H1 (cell line): ENCODE results near the gene ADAMTS17. TPM values are rescaled to one million over a fixed set of nuclear protein-coding genes. Genes with fewer than 3 reads are reported as not detected.

Experiments used
- CEBPB ChIP-seq: IDR thresholded peaks from 2 replicates; pipeline ENCODE4 v1.6.1; 2012; ENCODE audit warnings: low read depth, low read length
- RBBP5 ChIP-seq: IDR thresholded peaks from 2 replicates; pipeline ENCODE4 v1.7.1; 2012; ENCODE audit warnings: low read depth, mild to moderate bottlenecking, inconsistent platforms, low read length, moderate library complexity, borderline replicate concordance
- SIX5 ChIP-seq: IDR thresholded peaks from 2 replicates; pipeline ENCODE4 v1.6.1; 2011; ENCODE audit warnings: mild to moderate bottlenecking, low read depth, low read length
- polyA plus RNA-seq, 7 experiments: library from polyadenylated mRNA; depleted of rRNA in 3 of 7; stranded (reverse) in 5 of 7; unstranded in 2 of 7; fragments of >200 nt in 5 of 7; fragments of 200-250 nt in 2 of 7; gene quantifications; 1 replicate in 5 of 7; 2 replicates in 1 of 7; 4 replicates in 1 of 7; pipeline versions ENCODE4 v1.2.1 to v1.2.3, GENCODE V29; 2011 to 2013; ENCODE audit warnings: missing spikeins in 2 of 7, mixed read lengths in 2 of 7
- total RNA-seq: library from RNA; stranded (reverse); fragmentation: NEBNext Ultra II Directional; extraction: Animal tissue kit (Norgen Biotek cat#: 25700); gene quantifications from 2 replicates; pipeline ENCODE4 v1.2.1, GENCODE V29; 2021
- TF ChIP-seq, protein P1 (sequence below), 3 experiments: IDR thresholded peaks; 1 replicate in 2 of 3; 2 replicates in 1 of 3; pipeline versions ENCODE4 v1.5.1 to v1.6.1; 2011; ENCODE audit warnings: low read length in 3 of 3, mild to moderate bottlenecking in 3 of 3, inconsistent platforms in 2 of 3, low read depth in 1 of 3, moderate library complexity in 1 of 3; ENCODE audit not compliant: insufficient read depth in 1 of 3; ENCODE audit errors: control extremely low read depth in 1 of 3

Gene ADAMTS17
- total and polyA plus RNA-seq, 2 of the 8 experiments (the other 6 are each of a cell fraction or from before 2014, with no cell fraction given) = 0.51 to 1.7 TPM

DNA sequence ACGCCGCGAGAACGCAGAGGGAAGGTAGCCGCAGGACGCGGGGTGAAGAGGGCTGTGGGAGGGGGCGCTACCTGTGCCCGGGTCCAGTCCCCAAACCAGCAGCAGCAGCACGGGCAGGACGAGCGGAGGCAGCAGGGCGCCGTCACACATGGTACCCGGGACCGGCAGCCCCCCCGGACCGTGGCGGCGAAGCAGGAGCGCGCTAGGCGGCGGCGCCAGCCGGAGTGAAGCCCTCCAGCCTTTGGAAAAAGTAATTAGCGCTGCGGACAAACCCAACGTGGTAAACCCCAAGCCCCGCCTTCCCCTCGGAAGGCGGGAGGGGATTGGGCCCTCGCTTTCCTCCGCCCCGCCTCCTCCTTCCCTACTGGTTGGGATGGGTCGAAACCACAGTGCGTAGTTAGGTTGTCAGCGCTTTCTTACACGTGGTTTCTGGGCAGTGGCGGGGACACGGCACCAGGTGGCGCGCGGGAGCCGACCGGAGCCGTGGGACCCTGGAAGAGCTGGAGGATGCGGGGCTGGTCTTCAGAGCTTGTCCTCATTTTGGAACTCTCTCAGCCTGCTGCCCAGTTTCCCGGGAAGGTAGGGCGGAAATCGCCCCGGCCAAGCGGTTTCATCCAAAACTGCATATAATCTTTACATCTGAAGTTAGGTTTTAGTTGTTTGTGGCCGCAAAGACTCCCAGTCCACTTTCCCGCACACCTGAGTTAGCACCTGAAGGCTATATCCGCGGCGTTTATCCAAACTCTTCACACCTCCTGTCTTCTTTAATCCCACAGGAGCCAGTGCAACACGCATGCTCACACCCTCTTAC is at the start of gene ADAMTS17 (continued):
- TF ChIP-seq, protein P1, sequence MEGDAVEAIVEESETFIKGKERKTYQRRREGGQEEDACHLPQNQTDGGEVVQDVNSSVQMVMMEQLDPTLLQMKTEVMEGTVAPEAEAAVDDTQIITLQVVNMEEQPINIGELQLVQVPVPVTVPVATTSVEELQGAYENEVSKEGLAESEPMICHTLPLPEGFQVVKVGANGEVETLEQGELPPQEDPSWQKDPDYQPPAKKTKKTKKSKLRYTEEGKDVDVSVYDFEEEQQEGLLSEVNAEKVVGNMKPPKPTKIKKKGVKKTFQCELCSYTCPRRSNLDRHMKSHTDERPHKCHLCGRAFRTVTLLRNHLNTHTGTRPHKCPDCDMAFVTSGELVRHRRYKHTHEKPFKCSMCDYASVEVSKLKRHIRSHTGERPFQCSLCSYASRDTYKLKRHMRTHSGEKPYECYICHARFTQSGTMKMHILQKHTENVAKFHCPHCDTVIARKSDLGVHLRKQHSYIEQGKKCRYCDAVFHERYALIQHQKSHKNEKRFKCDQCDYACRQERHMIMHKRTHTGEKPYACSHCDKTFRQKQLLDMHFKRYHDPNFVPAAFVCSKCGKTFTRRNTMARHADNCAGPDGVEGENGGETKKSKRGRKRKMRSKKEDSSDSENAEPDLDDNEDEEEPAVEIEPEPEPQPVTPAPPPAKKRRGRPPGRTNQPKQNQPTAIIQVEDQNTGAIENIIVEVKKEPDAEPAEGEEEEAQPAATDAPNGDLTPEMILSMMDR (IDR thresholded peaks at IDR 0.05; ENCODE audit: control extremely low read depth in 1 of 3, insufficient read depth in 1 of 3, low read depth in 1 of 3, low read length in 3 of 3) = peak; percentile 77 to 85 (median 82)
- TF ChIP-seq CEBPB (no peak), SIX5 (no peak), RBBP5 (no peak)
